ENCODE measurements around the gene CDC14B.
A peak's percentile ranks its signal among the peaks of the same experiment; 100 is the strongest.
"Not testable (repeated sequence)": the region's sequence is repeated elsewhere in the genome, so short reads cannot be mapped to it uniquely, and the experiment has no call there.

CDC14B gene
- total RNA-seq: 4.8 to 20.0 (median 8.9) reads per million in 3 experiments

DNA sequence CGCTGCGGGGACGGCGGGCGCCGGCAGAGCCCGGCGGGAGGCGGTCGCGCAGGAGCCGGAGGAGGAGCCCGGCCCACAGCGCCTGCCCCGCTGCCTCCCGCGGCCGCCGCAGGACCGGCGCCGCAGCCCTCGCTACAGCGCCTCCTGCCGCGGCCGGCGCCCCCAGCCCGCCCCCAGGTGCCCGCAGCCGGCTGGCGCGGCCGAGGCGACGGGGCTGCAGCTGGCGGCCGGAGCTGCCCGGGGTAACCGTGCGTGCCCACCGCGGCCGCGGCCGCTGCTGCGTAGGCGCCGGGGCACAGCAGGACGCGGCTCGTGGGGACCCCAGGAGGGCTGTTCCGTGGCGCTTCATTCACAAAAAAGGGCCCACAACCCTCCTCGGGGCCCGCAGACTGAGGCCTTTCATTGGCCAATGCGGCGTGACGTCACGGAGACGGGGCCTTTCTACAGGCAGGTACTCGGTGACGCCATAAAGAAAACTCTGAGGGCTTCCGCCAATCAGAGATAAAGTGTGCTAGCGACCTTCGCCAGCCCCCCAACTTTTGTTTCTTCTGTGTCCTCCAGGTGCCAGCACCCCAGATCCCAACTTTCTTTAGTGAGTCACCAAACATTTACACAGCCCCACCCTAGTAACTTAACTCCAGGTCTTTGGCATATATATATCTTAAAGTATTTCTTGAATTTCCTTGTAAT, at the start of gene CDC14B:
Gene CDC14B (minus strand): TSS at position 353 of the 690 bp plus-strand sequence. CDS start 465 bp downstream, outside the sequence.
- DNase-seq: peak; percentile 56

DNA sequence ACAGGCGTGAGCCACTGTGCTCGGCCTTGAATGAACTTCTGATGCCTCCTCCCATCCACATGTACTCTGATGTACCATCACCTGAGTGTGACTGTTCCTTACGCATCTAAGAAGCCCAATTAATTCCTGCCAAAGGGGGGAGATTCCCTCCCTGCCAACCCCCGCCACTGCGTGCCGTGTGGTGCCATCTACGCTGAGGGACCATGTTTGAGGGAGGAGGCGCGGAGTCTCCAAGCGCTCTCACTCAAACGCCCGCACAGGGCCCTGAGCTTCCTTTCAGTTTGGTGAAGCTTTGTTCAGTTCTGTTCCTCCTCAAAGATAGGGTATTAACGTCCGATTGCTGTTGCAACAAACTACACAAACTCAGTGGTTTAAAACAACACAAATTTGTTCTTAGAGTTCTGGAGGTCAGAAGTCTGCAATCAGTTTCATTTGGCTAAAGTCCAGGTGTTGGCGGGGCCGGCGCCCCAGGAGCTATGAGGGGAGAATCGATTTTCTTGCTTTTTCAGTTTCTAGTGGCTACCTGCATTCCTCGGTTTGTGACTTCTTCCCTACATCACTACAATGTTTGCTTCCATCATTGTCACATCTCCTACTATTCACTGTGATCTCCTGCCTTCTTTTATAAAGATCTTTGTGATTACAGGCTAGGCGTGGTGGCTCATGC, 49.4 kb upstream of the CDC14B start:
- DNase-seq: no peak

DNA sequence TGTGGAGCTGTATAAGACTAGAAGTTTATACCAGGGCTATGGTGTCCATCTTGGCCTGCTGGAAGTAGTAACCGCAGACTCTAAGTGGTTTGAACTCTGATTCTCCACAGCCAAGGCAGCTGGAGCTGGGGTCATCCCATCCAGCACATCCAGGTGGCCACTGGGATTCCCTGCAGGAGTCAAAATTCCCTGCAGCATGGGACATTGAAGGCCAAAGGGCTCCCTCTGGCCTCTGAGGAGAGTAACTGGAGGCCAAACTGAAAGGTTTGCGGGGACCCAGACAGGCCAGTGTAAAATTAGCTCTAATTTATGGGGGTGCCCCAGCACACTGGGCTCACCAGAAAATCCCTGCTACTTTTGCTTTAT, 47.7 kb upstream of the CDC14B start:
- DNase-seq: no peak

DNA sequence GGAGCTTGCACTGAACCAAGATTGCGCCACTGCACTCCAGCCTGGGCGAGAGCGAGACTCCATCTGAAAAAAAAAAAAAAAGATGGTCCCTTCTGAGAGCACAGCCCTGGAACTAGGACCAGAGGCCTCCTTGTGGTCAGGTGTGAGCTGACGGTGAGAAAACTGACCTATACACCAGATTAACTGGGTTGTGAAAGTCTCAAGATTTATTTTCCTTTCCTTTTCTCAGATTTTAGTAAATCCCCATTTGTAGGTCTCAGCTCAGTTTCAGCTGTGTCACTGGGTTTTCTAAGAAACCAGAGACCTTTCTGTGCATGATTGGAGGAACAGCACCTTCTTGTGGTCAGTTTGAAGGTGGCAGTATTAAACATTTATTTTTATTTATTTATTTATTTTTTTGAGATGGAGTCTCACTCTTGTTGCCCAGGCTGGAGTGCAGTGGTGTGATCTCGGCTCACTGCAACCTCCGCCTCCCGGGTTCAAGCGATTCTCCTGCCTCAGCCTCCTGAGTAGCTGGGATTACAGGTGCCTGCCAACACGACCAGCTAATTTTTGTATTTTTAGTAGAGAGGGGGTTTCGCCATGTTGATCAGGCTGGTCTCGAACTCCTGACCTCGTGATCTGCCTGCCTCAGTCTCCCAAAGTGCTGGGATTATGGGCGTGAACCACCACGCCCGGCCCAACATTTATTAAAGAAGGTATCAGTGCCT, 47.2 kb upstream of the CDC14B start:
- DNase-seq: peak; percentile 23

DNA sequence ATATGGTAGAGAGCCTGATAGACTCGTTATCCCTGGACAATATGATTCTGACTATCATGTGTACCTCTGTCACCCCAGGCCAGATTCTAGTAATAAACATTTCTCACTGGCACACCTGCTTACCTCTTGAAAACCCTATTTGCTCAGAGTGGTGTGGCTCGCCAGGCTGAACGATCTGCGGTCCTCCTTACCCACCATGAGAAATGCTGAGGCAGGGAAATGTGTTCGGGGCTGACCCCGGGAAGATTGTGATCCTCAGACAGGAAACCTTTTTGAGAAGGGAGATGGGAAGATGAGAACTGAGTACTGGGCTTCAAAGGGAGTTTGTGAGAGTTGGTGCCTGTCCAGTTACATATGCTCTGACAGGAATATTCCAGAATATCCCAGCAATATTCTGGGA, 46.1 kb upstream of the CDC14B start:
- no peak for DNase-seq

DNA sequence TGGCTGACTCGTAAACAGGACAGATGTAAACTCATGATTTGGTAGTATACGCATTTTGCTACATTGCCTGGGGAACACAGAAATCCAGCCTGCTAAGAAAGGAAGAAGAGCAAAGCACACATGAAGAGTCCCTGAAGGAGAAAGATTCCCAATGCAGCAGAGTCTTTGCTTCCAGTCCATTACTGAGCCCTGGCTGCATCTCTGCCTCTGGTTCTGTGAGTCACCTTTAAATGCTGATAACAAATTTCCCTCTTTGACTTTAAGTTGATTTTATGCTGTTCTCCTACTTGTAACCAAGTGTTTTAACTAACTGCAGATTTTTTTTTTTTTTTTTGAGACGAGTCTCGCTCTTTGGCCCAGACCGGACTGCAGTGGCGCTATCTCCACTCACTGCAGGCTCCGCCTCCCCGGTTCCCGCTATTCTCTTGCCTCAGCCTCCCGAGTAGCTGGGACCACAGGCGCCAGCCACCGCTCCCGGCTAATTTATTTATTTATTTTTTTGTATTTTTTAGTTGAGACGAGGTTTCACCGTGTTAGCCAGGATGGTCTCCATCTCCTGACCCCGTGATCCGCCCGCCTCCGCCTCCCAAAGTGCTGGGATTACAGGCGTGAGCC, 44.0 kb upstream of the CDC14B start:
- DNase-seq: no peak

DNA sequence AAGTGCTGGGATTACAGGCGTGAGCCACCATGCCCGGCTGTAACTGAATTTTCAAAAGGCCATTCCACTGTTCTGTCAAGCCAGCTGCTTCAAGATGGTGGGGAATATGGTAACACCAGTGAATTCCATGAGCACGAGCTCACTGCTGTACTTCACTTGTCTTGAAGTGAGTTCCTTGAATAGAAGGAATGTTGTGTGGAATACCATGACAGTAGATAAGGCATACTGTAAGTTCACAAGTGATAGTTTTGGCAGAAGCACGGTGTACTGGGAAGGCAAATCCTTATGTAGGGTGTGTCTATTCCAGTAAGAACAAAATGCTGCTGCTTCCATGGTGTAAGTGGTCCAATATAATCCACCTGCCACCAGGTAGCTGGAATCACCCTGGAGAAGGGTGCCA, 42.1 kb upstream of the CDC14B start:
- no peak for DNase-seq

DNA sequence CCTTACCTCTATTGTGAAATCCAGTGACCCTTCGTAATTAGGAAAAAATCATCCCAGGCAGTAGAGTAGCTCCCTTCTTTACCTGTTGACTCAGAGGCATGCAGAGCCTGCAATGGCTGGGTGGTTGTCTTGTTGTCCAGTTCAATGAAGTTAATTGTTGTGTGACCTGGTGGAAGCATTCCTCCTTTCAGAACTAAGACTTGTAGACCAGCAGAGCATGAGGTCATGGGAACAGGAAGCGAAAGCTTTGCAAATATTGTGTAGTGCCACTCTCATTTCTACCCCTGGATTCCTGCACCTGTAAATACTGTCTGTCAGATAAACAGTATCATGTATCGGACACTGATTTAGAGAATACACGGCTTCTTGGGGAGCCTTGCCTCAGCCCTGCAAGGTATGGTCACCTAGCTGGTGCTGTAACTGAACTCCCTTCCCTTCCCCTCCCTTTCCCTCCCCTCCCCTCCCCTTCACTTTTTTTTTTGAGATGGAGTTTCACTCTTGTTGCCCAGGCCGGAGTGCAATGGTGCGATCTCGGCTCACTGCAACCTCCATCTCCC, 41.1 kb upstream of the CDC14B start:
- no peak for DNase-seq

DNA sequence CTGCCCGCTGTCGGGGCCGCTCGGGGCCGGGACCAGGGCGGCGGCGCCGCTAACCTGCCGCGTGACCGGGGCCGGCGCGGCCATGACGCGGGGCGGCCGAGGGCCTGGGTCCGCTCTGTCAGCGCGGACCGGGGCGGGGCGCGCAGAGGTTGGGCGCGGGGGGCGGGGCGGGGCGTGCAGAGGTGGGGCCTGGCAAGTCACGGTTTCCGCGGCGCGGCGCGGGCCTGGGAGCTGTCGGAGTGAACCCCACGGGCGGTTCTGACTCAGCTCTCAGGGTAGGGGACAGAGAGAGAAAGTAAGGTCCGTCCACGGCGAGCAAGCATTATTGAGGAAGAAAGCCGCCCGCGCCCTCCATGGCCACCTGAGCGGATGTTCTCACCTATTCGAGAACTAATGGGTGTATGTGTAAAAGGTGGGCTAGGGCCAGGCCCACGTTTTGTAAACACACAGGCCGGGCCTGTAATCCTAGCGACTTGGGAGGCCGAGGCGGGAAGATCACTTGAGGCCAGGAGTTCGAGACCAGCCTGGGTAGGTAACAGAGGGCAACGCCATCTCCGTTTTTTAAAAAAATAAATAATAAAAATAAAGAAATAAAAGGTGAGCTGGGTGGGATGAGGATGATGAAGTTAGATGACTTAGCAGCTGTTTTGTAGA, 35.7 kb upstream of the CDC14B start, which contains the start of gene PRXL2C:
Gene PRXL2C (minus strand): TSS at position 120 of the 654 bp plus-strand sequence. CDS start 36 bp downstream, at position 84.
- DNase-seq: peak; percentile 71

DNA sequence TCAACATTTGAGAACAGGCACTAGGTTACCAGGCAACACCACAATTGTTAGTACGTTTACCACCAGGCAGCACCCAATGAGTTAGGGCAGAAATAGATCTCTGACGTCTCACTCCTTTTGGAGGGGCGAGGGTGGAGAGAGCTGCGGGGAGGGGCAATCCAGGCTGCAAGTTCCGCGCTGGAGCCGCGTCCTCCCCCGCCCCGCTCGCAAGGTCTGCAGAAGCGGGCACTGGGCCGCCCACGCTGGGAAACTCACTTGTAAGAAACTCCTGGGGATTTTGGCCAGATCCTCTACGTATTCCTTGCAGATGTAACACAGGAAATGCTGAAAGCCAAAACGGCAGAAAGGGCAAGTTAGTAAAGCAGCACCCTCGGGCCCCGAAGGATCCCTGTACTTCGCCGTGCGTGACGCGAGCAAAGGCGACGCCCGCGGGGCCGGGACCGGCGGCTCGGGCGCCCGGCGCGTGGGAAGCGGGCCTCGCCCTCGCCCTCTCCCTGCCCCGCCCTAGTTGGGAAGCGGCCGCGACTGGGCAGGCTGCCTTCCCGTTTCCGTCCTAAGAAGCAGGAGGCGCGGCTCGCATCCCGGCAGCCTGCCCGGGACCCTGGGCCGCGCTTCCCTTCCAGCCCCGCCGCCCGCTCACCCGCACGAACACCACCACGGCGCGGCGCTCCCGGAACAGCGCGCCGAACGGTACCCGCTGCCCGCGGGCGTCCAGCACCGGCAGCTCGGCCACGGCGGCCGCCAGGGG, 35.0 kb upstream of the CDC14B start:
- peak; percentile 88 for DNase-seq

DNA sequence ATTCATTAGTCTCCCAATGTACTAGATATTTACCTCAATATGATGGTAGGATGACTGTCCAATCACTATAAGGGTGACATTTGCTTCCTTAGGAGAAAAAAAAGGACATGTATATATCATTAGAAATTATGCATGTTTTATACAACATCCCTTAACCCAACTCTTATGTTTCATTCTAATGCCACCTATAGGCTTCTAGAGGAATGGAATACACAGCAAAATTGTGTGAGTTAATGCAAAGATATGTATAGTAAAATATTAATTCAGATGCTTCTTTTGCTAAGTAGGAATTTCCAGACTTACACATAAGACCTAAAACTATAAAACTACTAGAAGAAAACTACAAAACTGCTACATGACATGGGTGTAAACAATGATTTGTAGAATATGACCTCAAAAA, 32.0 kb upstream of the CDC14B start:
- peak; percentile 9 for DNase-seq

DNA sequence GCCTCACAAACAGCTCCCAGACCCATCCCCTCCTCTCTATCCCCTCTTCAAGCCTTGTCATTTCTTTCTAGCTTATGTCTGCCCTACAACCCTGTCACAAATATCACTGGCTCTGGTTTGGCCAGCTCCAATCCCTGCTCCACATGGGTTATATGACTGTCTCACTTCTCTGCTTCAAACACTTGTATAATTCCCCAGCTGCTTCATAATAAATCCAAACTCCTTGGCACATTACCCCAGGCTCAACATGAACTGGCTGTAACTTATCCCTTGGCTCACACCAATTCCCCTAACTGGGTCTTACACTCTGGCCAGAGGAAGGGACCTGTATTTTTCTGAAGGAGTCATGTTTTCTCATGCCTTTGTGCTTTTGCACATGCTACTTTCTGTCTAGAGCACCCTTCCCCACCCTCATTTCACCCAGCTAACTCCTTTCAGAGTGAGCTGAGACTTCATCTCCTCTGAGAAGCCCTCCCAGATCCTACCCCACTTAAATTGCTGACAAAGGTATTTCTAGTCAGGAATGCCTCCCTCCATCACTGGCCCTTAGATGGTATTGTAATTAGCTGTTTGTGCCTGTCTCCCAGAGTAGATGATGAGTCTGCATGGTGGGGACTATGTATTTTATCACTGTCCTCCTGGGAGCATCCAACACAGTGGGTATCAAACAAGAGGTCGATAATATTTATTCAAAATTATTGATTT, 30.1 kb upstream of the CDC14B start:
- DNase-seq: no peak

DNA sequence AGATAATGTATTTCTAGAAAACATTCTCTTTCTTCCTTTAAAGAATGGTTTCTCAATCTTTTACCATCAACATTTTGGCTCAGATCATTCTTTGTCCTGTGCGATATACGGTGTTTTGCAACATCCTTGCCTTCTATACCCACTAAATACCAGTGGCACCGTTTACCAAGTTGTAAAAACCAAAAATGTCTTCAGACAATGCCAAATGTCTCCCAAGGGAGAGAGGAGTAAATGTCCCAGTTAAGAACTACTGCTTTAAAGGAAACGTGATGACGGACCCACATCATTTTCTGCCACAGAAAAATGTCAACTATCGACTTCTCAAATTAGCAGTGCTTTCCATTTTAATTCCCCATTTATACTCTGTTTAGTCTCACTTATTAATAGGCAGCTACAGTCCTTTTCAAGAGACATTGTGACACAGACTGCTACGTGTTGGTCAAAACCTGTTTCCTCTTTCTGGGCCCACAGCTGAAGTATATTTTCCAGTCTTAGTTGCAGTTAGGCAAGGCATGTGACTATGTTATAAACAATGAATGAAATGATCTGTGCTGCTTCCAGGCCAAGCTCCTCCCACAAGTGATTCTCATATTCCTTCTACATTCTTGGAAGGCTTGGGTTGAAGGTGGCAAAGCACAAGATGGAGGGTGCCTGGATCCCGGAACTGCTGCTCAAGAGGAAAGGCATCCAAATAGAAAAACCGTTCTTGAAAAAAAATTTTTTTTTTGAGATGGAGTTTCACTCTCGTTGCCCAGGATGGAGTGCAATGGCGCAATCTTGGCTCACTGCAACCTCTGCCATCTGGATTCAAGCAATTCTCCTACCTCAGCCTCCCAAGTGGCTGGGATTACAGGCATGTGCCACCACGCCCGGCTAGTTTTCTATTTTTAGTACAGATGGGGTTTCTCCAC, 26.7 kb upstream of the CDC14B start:
- DNase-seq: no peak

DNA sequence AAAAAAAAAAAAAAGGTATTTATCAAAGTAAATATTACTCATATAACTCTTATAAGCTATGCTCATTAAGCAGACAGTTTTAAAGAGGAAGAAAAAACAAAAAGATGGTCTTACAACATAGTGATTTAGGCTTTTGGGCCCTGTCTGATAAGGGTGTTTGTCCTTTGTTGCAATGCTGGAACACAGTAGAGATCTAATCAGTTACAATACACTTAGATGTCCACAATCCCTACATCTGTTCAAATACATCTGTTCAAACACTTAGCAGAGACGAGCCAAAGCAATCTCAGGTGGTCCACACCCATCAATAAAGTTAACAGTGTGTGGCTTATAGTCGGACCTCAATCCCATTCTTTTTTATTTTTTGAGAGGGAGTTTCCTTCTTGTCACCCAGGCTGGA, 24.5 kb upstream of the CDC14B start:
- no peak for DNase-seq

DNA sequence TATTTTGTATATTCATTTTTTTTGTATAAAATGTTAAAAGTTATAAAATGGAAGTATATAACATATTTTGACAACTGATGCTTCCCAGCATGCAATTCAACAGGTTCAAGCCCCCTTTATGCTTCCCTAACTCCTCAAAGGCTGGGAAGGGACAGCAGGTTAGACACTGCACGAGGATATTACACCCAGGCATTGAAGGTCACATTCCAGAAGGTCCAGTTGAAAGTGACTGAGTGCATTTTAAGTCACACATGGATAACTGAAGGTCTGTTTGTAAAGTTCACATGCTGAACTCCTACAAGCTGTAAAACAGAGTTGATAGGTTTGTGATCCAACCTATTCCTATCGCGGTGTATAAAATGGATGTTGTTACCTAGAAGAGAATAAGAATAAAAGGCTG, 21.9 kb upstream of the CDC14B start:
- no peak for DNase-seq

DNA sequence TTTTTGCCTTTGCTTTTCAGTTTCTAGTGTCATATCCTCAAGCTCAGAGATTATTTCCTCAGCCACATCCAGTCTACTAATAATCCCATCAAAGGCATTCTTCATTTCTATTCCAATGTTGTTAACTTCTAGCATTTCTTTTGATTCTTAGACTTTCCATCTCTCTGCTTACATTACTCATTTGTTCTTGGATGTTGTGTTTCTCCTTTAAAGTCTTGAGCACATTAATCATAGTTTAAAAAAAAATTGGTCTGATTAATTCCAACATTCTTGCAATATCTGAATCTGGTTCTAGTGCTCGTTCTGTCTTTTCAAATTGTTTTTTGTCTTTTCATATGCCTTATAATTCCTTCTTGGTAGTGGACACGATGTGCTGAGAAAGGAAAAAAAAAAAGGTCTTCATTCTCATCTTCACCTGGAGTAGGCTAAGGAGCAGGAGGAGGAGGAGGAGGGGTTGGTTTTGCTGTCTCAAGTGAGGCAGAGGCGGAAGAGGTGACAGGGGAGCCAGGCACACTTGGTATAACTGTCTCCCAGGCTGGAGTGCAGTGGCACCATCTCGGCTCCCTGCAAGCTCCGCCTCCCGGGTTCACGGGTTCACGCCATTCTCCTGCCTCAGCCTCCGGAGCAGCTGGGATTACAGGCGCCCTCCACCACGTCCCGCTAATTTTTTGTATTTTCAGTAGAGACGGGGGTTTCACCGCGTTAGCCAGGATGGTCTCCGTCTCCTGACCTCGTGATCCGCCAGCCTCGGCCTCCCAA, 19.1 kb upstream of the CDC14B start:
- no peak for DNase-seq

DNA sequence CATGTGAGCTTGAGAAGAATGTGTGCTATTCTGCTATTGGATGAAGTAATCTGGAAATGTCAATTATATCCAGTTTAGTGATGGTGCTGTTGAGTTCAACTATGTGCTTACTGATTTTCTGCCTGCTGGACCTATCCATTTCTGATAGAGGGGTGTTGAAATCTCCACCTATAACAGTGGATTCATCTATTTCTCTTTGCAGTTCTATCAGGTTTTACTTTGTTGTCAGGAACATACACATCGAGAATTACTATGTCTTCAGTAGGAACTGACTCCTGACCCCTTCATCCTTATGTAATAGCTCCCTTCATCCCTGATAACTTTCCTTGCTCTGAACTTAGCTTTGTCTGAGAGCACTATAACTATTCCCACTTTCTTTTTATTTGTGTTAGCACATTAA, 16.7 kb upstream of the CDC14B start:
- DNase-seq: no peak

DNA sequence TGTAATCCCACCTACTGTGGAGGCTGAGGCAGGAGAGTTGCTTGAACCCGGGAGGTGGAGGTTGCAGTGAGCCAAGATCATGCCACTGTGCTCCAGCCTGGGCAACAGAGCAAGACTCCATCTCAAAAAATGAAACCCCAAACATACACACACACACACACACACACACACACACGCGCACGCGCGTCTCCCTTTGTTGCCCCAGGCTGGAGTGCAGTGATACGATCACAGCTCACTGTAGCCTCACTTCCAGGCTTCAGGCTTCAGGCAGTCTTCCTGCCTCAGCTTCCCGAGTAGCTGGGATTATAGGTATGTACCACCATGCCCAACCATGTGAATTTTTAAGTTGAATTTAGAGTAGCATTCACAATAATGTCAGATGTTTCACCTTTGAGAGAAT, 13.9 kb upstream of the CDC14B start:
- not testable (repeated sequence) for DNase-seq

DNA sequence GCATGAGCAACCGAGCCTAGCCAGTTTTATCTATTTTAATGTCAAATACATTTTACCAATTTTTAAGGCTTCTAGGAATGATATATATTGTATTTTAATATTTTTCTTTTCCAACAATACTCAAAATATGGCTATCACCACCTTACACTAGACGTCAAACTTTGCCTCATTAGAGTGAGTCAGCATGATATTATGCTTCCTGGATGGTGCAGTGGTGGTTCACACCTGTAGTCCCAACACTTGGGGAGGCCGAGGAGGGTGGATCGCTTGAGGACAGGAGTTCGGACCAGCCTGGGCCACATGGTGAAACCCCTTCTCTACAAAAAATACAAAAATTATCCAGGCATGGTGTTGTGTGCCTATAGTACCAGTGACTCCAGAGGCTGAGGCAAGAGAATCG, 7.3 kb upstream of the CDC14B start:
- DNase-seq: no peak

Measured in central memory CD4-positive, alpha-beta T cell (primary cell).